ENCODE measurements around the gene RAPGEF4.

GRCh38 chr2:173094731-173095130 lies 359.1 kb downstream of the RAPGEF4 start:
- TF ChIP-seq MAZ (IDR thresholded peaks at IDR 0.05; ENCODE audit: borderline replicate concordance, low read depth, low read length): no peak
- no peak for TF ChIP-seq POLR2A (IDR thresholded peaks at IDR 0.05; ENCODE audit: low read depth, low read length)
- no peak for TF ChIP-seq RAD21 (IDR thresholded peaks at IDR 0.05; ENCODE audit: low read length)
- no peak for TF ChIP-seq USF2 (IDR thresholded peaks at IDR 0.05; ENCODE audit: low read depth, low read length)
- TF ChIP-seq CTCF (conservative IDR thresholded peaks at IDR 0.05; ENCODE audit: low read depth, low read length): no peak
- no peak for TF ChIP-seq SMC3 (IDR thresholded peaks at IDR 0.05; ENCODE audit: low read depth, low read length)
- no peak for TF ChIP-seq BHLHE40 (IDR thresholded peaks at IDR 0.05; ENCODE audit: low read depth, low read length)
- no peak for TF ChIP-seq RFX5 (IDR thresholded peaks at IDR 0.05; ENCODE audit: low read depth, low read length)
- no peak for TF ChIP-seq MXI1 (IDR thresholded peaks at IDR 0.05; ENCODE audit: borderline replicate concordance, low read depth, low read length)
- TF ChIP-seq NFE2L2 (IDR thresholded peaks at IDR 0.05; ENCODE audit: low read depth, low read length): no peak
- no peak for TF ChIP-seq RCOR1 (IDR thresholded peaks at IDR 0.05; ENCODE audit: insufficient replicate concordance, low read length)
- no peak for TF ChIP-seq CEBPB (IDR thresholded peaks at IDR 0.05; ENCODE audit: low read depth, low read length)
- TF ChIP-seq FOS (IDR thresholded peaks at IDR 0.05; ENCODE audit: low read depth, low read length): no peak

Data from IMR-90 (cell line).